Measurements from ENCODE around the gene DSCAM.
"Not testable (repeated sequence)": the region's sequence is repeated elsewhere in the genome, so short reads cannot be mapped to it uniquely, and the experiment has no call there.

The DSCAM gene

DNA sequence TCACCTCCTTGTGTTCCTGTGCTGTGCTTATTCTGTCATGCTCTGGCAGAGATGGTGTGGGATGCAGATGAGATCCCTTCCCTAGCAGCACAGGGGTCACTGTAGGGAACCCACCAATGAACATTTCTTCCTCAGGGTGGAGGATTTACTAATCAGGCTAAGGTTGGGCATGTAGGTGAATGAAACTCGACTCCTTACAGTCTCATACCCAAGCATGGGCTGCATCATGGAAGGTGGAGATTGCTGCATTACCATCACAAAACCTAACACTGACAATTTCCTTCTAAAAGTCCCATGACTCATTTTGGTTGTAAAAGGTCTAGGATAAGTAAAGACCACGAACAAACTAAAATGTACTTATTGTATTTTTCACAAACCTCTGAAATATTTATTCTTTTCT is 399.9 kb downstream of the DSCAM start:
- H3K4me3 ChIP-seq (ENCODE audit: low read depth, low read length) = no peak overlapping the region
- no peak for DNase-seq (ENCODE audit: low read depth)
- TF ChIP-seq, protein P1, sequence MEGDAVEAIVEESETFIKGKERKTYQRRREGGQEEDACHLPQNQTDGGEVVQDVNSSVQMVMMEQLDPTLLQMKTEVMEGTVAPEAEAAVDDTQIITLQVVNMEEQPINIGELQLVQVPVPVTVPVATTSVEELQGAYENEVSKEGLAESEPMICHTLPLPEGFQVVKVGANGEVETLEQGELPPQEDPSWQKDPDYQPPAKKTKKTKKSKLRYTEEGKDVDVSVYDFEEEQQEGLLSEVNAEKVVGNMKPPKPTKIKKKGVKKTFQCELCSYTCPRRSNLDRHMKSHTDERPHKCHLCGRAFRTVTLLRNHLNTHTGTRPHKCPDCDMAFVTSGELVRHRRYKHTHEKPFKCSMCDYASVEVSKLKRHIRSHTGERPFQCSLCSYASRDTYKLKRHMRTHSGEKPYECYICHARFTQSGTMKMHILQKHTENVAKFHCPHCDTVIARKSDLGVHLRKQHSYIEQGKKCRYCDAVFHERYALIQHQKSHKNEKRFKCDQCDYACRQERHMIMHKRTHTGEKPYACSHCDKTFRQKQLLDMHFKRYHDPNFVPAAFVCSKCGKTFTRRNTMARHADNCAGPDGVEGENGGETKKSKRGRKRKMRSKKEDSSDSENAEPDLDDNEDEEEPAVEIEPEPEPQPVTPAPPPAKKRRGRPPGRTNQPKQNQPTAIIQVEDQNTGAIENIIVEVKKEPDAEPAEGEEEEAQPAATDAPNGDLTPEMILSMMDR (conservative IDR thresholded peaks at IDR 0.05; ENCODE audit: low read depth, low read length) = no peak

DNA sequence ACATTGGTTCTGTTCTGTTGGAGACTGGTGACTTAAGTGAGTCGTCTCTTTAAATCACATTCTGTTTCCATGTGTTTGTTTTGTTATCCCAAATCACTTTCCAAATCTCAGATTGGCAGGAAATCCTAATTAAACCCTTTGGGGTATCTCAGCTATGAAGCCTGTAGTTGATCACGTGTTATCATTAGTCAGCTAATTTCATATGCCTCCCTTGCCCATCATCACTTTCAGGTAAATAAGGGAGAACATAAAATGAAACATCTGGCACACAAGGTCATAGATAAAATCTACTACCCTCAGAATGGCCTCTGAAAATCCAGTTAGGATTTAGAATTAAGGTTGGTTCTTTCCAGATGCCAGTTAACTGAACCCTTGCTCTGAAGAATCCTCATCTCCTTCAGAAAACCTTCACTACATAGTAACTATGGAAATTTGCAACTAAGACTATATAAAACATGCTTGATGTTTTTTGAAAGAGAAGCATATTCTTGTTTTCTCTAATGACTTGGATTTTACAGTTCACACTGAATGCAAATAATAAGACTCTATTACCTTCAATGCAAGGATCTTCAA is 401.5 kb downstream of the DSCAM start:
- TF ChIP-seq, protein P1 (conservative IDR thresholded peaks at IDR 0.05; ENCODE audit: low read depth, low read length) = no peak
- DNase-seq (ENCODE audit: low read depth) = no peak
- H3K4me3 ChIP-seq (ENCODE audit: low read depth, low read length) = no peak overlapping the region

DNA sequence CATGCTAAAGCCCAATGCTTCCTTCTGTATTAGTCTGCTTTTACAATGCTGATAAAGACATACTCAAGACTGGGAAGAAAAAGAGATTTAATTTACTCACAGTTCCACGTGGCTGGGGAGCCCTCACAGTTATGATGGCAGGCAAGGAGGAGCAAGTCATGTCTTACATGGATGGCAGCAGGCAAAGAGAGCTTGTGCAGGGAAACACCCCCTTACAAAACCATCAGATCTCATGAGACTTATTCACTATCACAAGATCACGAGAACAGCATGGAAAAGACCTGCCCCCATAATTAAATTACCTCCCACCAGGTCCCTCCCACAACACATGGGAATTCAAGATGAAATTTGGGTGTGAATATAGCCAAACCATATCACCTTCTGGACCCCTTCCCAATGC is 407.4 kb downstream of the DSCAM start:
- not testable (repeated sequence) for DNase-seq (ENCODE audit: low read depth); H3K4me3 ChIP-seq (ENCODE audit: low read depth, low read length)

DNA sequence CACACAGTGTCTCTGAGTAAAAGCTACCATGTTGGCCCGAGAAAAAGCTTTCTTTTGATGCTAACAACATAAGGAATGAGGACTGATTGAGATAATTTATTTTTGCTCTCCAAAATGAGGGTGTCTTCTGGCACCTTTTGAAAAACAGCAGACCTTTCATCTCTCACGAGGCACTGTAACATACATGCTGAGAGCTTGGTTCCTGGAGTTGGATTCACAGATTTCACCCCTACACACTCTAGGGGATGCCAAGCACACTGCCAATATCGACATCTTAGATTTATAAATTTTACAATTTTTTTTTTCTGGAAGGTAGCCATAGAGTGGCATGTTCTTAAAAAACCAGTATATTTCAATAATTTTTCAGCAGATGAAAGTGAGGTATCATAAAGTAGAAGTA is 408.3 kb downstream of the DSCAM start:
- TF ChIP-seq, protein P1 (conservative IDR thresholded peaks at IDR 0.05; ENCODE audit: low read depth, low read length) = no peak
- DNase-seq (ENCODE audit: low read depth) = no peak
- H3K4me3 ChIP-seq (ENCODE audit: low read depth, low read length) = no peak overlapping the region

DNA sequence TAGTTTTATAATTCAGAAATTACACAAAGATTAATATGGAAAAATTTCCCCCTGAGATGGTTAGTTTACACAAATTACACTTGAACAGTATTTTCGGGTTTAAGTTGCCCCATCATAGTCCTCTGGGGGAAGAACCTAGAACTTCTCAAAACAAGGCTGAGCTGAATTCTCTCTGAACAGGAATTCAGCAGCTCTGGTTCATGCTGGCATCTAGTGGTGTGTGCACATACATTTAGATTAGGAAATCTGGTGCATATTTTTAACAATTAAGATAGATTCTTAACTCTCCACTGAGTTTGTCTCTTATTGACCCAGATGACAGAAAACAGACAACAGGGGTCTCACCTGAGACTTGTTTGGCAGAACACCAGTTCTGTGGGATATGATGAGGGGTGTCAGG is 410.7 kb downstream of the DSCAM start:
- DNase-seq (ENCODE audit: low read depth) = no peak
- TF ChIP-seq, protein P1 (conservative IDR thresholded peaks at IDR 0.05; ENCODE audit: low read depth, low read length) = no peak
- H3K4me3 ChIP-seq (ENCODE audit: low read depth, low read length) = no peak overlapping the region

DNA sequence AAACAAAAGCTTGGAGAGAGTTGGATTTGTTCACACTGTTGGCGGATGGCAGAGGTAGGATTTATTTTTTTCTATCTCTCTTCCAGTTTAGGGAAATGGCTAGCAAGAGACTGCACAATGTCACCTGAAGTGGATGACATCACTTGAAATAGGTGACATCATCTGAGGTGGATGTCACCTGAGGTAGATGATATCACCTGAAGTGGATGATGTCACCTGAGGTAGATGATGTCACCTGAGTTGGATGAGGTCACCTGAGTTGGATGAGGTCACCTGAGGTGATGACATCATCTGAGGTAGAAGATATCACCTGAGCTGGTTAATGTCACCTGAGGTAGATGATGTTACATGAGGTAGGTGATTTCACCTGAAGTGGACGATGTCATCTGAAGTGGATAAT is 413.4 kb downstream of the DSCAM start:
- no peak overlapping the region for H3K4me3 ChIP-seq (ENCODE audit: low read depth, low read length)
- no peak for DNase-seq (ENCODE audit: low read depth)
- TF ChIP-seq, protein P1 (conservative IDR thresholded peaks at IDR 0.05; ENCODE audit: low read depth, low read length) = no peak

DNA sequence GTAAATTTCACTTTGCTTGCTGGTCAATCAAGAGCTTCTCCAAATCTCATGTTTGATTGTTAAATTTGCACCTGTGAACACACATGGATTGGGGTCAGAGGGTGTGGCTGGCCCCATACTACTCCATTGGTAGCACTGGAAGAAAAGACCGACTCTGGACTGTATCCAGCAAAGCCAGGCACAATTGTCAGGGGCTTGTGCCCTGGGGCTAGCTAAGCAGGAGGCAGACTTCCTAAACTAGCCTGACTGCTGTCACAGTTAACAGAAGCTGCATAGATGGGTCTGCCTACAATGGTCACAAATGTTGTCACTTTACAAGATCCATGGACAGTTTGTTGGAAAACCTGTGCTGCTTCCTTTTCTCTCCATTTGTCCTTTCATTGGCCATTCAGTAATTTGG is 421.0 kb downstream of the DSCAM start:
- no peak overlapping the region for H3K4me3 ChIP-seq (ENCODE audit: low read depth, low read length)

More for the DNA sequence above, 421.0 kb downstream of the DSCAM start:
- TF ChIP-seq, protein P1 (conservative IDR thresholded peaks at IDR 0.05; ENCODE audit: low read depth, low read length) = no peak
- no peak for DNase-seq (ENCODE audit: low read depth)
